ENCODE measurements around the gene PIEZO1. TPM values are rescaled to one million over a fixed set of nuclear protein-coding genes. Genes with fewer than 3 reads are reported as not detected.

The PIEZO1 gene
- total and polyA plus RNA-seq, 9 of the 15 experiments (the other 6 are each of a cell fraction or from before 2014, with no cell fraction given) = 3.6 to 432 (median 131) TPM

- TF ChIP-seq TFAP4 (CRISPR knock-in tag; IDR thresholded peaks at IDR 0.05; ENCODE audit: borderline replicate concordance) (no peak), SETDB1 (IDR thresholded peaks at IDR 0.05; ENCODE audit: low read length) (no peak)
Observed at GRCh38 chr16:88769617-88770460, 15.2 kb downstream of the PIEZO1 start (continued).

- peak overlapping the region; percentile 62 for H3K4me2 ChIP-seq (ENCODE audit: insufficient read depth, low read length)
- WGBS (ENCODE audit: insufficient coverage, low coverage, missing lambda C conversion rate) = 30% methylated on average over 17 of the region's 24 CpGs
- ATAC-seq (no peak), FAIRE-seq (no peak), DNase-seq (ENCODE audit: extremely low read depth in 1 of 4, low spot score in 3 of 4) (peak; percentile 59 to 79 (median 66))
- peaks cover 77% of the 10 kb centered on the region for H3K36me3 ChIP-seq (ENCODE audit: control insufficient read depth, insufficient read depth, low read length)
- peaks cover 16% of the 10 kb centered on the region for H3K9me1 ChIP-seq (ENCODE audit: control insufficient read depth, insufficient read depth, low read length)
- H3K4me1 ChIP-seq (replicated peaks in 1 of 2; ENCODE audit: control insufficient read depth in 2 of 2, insufficient read depth in 2 of 2, low read length in 2 of 2) = peaks cover 65 to 99% of the 10 kb centered on the region in 2 experiments
- POLR2A ChIA-PET = interaction anchor here (0.5 to 7.2 kb wide), 5 partner anchors 11 to 135 kb away, joined by 3 to 102 read pairs (median 4); partner anchors contain the start of gene PIEZO1
- in situ Hi-C loops (cut with MboI) (no loop called here), intact Hi-C loops (cut with micrococcal nuclease) (no loop called here)
- no TSS peak for BruUV-seq (replicated peaks)
- peak overlapping the region; percentile 40 to 88; a peak in 3 of 4 replicates for H3K9ac ChIP-seq (ENCODE audit: insufficient read depth in 1 of 2, low read depth in 2 of 2, low read length in 2 of 2)
- H3K27ac ChIP-seq (ENCODE audit: extremely low read depth, low read depth, low read length) = peak overlapping the region; percentile 62
- CTCF ChIA-PET (ENCODE audit: low intra/inter-chr PET ratio) = no interaction called here
- no peaks in the 10 kb centered on the region for H3K27me3 ChIP-seq (ENCODE audit: control insufficient read depth in 2 of 2, insufficient read depth in 2 of 2, low read length in 2 of 2)
- H3K79me2 ChIP-seq (ENCODE audit: control insufficient read depth, insufficient read depth, low read length) = peaks cover 99% of the 10 kb centered on the region
- no peak overlapping the region for H2AFZ ChIP-seq (ENCODE audit: low read depth, low read length)
- H4K20me1 ChIP-seq (replicated peaks; ENCODE audit: control insufficient read depth, insufficient read depth, low read length) = peaks cover 49% of the 10 kb centered on the region
- H3K9me3 ChIP-seq (replicated peaks; ENCODE audit: control insufficient read depth, insufficient read depth, low read depth, low read length) = no peaks in the 10 kb centered on the region
- no peak overlapping the region; the same call in 1 of the 2 replicates for H3K4me3 ChIP-seq
- no peak for TF ChIP-seq SMAD3 (CRISPR knock-in tag; conservative IDR thresholded peaks at IDR 0.05)
- no peak for TF ChIP-seq MECOM (CRISPR knock-in tag; IDR thresholded peaks at IDR 0.05)
- no peak for TF ChIP-seq ERF (CRISPR knock-in tag; IDR thresholded peaks at IDR 0.05)
- TF ChIP-seq HMGN3 (IDR thresholded peaks at IDR 0.05; ENCODE audit: borderline replicate concordance, extremely low read depth, insufficient read length, low read depth, low read length) = no peak
- TF ChIP-seq TSC22D4 (tag; IDR thresholded peaks at IDR 0.05) = no peak
- no peak for TF ChIP-seq NFE2 (IDR thresholded peaks at IDR 0.05; ENCODE audit: low read depth)
- no peak for TF ChIP-seq ARID3B (CRISPR knock-in tag; IDR thresholded peaks at IDR 0.05; ENCODE audit: borderline replicate concordance)
- no peak for TF ChIP-seq RAD51 (IDR thresholded peaks at IDR 0.05; ENCODE audit: borderline replicate concordance, low read depth)
- TF ChIP-seq MEIS2 (IDR thresholded peaks at IDR 0.05; ENCODE audit: partially characterized antibody) = no peak
- TF ChIP-seq MAX (CRISPR knock-in tag; IDR thresholded peaks at IDR 0.05) = no peak; the same call in 1 of the 2 replicates
- TF ChIP-seq DLX4 (CRISPR knock-in tag; IDR thresholded peaks at IDR 0.05) = no peak
Observed at GRCh38 chr16:88768071-88768783, 16.8 kb downstream of the PIEZO1 start.
